ENCODE data around the gene RAG1.

DNA sequence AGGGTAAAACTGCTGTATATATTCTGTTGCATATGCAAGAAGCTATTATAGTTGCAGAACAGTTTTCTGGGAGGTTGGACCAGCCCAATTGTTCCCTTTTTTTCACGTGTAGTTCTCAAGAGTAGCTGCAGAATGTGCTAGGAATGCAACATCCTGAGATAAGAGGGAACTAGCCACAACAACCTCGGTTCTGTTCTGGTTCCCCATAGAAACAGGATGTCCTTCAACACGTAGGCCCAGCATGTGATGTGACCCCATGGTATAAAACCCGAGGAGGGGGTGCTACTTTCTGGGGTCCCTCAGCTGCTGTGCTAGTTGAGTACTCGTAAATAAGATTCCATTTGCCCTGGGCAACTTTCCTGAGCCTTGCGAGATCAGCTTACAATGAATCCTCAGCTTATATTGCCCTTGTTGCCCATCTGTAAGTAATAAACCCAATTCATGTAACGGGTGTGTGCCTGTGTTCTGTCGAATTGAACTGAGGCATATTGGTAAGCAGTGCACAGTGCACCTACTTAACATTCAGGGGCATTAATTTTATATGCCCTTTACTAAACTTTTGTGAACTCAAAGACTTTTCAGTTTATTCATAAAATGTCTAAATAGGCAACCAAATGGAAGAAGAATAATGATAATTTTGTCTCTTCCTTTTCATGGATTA, 34.7 kb upstream of the RAG1 start:
- TF ChIP-seq, protein P1, sequence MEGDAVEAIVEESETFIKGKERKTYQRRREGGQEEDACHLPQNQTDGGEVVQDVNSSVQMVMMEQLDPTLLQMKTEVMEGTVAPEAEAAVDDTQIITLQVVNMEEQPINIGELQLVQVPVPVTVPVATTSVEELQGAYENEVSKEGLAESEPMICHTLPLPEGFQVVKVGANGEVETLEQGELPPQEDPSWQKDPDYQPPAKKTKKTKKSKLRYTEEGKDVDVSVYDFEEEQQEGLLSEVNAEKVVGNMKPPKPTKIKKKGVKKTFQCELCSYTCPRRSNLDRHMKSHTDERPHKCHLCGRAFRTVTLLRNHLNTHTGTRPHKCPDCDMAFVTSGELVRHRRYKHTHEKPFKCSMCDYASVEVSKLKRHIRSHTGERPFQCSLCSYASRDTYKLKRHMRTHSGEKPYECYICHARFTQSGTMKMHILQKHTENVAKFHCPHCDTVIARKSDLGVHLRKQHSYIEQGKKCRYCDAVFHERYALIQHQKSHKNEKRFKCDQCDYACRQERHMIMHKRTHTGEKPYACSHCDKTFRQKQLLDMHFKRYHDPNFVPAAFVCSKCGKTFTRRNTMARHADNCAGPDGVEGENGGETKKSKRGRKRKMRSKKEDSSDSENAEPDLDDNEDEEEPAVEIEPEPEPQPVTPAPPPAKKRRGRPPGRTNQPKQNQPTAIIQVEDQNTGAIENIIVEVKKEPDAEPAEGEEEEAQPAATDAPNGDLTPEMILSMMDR (IDR thresholded peaks at IDR 0.05; ENCODE audit: low read depth, low read length): no peak
- no peak for TF ChIP-seq EZH2phosphoT487 (IDR thresholded peaks at IDR 0.05; ENCODE audit: low read depth)

Data from OCI-LY3 (cell line).